ENCODE measurements around the gene TMPRSS11A.

Gene TMPRSS11A

GRCh38 chr4:67869580-67870190 lies 93.6 kb downstream of the TMPRSS11A start:
- DNase-seq (ENCODE audit: low spot score): no peak

- no peak for DNase-seq (ENCODE audit: low spot score)
These were observed 101.8 kb downstream of the TMPRSS11A start for GRCh38 chr4:67861513-67861912.
